Keratinocyte (primary cell): ENCODE measurements around the gene ZFP36L2.

Experiments used
- CTCF ChIP-seq, 3 experiments: IDR thresholded peaks in 1 of 3; conservative IDR thresholded peaks in 1 of 3; optimal IDR thresholded peaks in 1 of 3; 2 replicates in 2 of 3; 3 replicates in 1 of 3; pipeline versions ENCODE3 to v1.5.1; 2011; ENCODE audit warnings: low read length in 3 of 3, mild to moderate bottlenecking in 3 of 3, moderate library complexity in 2 of 3, control low read depth in 1 of 3, inconsistent platforms in 1 of 3; ENCODE audit not compliant: insufficient read depth in 2 of 3; ENCODE audit errors: extremely low read depth in 1 of 3
- EZH2 ChIP-seq: IDR thresholded peaks from one replicate; pipeline ENCODE4 v1.6.1; 2012; ENCODE audit warnings: inconsistent platforms, mild to moderate bottlenecking, low read length, moderate library complexity

DNA sequence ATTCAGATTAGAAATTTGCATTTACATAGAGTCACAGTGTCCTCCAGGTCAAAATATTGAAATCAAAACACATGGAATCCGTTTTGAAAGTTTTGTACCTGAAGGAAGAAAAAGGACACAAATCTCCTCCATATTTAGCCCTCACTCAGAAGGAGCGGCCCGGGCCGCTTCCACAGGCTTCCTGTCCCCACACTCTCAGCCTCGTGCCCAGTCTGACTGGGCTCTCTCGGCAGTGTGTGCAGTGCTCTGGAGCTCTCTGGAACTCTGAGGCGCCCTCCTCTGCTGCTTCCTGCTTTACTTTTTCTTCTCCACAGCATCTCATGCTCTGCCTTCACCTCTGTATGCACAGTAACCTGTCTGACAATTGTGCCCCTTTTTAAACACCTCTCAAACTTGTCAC lies 22.2 kb upstream of the ZFP36L2 start:
- TF ChIP-seq CTCF (optimal IDR thresholded peaks at IDR 0.05 in 1 of 3, IDR thresholded peaks at IDR 0.05 in 1 of 3, conservative IDR thresholded peaks at IDR 0.05 in 1 of 3; ENCODE audit: extremely low read depth in 1 of 3, insufficient read depth in 2 of 3, low read length in 3 of 3), result no peak
- TF ChIP-seq EZH2, result no peak
